HG03095 (cell line): ENCODE measurements around the gene FAM124B.

Experiments
- ATAC-seq: cut with Tn5 transposase; IDR thresholded peaks from one replicate; pipeline ENCODE4 v1.9.1; 2021; ENCODE audit warnings: moderate library complexity; ENCODE audit not compliant: unreplicated experiment

FAM124B gene

GRCh38 chr2:224347176-224348051 is 54.5 kb downstream of the FAM124B start:
- no peak for ATAC-seq

GRCh38 chr2:224345492-224345891 is 56.4 kb downstream of the FAM124B start:
- ATAC-seq, result no peak

- ATAC-seq, result no peak
Observed at GRCh38 chr2:224343226-224343625, 58.7 kb downstream of the FAM124B start.

GRCh38 chr2:224335991-224336390 is 65.9 kb downstream of the FAM124B start:
- no peak for ATAC-seq

- ATAC-seq, result no peak
Observed at GRCh38 chr2:224334726-224335125, 67.2 kb downstream of the FAM124B start.

GRCh38 chr2:224333726-224334482 is 68.0 kb downstream of the FAM124B start:
- ATAC-seq, result no peak

GRCh38 chr2:224331698-224332097 is 70.2 kb downstream of the FAM124B start:
- ATAC-seq, result no peak

GRCh38 chr2:224328798-224329197 is 73.1 kb downstream of the FAM124B start:
- no peak for ATAC-seq
